ENCODE data around the gene ENDOV.

ENDOV gene

DNA sequence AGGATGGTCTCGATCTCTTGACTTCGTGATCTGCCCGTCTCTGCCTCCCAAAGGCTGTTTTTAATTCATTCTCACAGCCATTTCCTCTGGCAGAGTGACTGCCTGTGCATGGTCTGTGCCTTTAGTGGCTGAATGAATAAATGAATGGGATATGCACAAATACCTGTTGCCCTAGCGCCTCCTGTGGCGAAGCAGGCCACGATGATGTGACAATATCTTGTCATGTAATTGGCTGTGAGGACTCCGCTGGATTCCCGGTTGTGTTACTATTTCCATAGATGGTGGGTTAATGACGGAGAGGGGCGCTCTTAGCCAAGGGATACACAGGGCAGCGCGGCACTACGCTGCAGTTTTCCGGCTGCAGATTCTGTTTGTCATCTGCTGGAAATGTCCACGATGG, 26.8 kb upstream of the ENDOV start:
- Histone ChIP-seq H4K91ac (ENCODE audit: low read length) (no peak overlapping the region), H3K18ac (ENCODE audit: low read depth in 1 of 2, low read length in 2 of 2) (no peak overlapping the region), H2BK5ac (ENCODE audit: low read depth, low read length, poor library complexity, severe bottlenecking) (no peak overlapping the region), H2BK120ac (ENCODE audit: low read depth, low read length) (no peak overlapping the region), H3K79me1 (replicated peaks; ENCODE audit: low read length, poor library complexity, severe bottlenecking) (peaks cover 12% of the 10 kb centered on the region), H3K14ac (ENCODE audit: low read length in 2 of 2) (no peak overlapping the region), H3K4ac (ENCODE audit: low read depth in 1 of 2, low read length in 2 of 2) (no peak overlapping the region), H3K36me3 (ENCODE audit: control insufficient read depth in 1 of 2, insufficient read depth in 2 of 2, low read depth in 1 of 2, low read length in 2 of 2) (peaks cover 78 to 97% of the 10 kb centered on the region in 2 experiments), H3K4me3 (ENCODE audit: insufficient read depth in 1 of 2, low read depth in 1 of 2, low read length in 2 of 2) (no peak overlapping the region), H3K27me3 (ENCODE audit: control insufficient read depth in 1 of 2, insufficient read depth in 1 of 2, low read length in 2 of 2) (no peaks in the 10 kb centered on the region), H2BK15ac (ENCODE audit: low read depth, poor library complexity, severe bottlenecking) (no peak overlapping the region), H2AFZ (ENCODE audit: low read depth, low read length) (no peak overlapping the region), H3K4me2 (ENCODE audit: low read length, poor library complexity, severe bottlenecking) (no peak overlapping the region), H3K4me1 (ENCODE audit: control insufficient read depth, insufficient read depth, low read depth, low read length) (no peaks in the 10 kb centered on the region), H3K23ac (ENCODE audit: low read length in 2 of 2) (no peak overlapping the region), H3K9ac (ENCODE audit: low read length) (no peak overlapping the region), H3K27ac (ENCODE audit: low read length, poor library complexity, severe bottlenecking) (no peak overlapping the region), H4K8ac (ENCODE audit: low read length) (no peak overlapping the region), H2BK12ac (ENCODE audit: low read length in 2 of 2) (no peak overlapping the region), H2AK5ac (ENCODE audit: low read length, severe bottlenecking) (no peak overlapping the region), H3K9me3 (ENCODE audit: control insufficient read depth, low read length) (no peaks in the 10 kb centered on the region)
- 98% methylated on average over 15 of the region's 15 CpGs for WGBS
- DNase-seq = no peak

DNA sequence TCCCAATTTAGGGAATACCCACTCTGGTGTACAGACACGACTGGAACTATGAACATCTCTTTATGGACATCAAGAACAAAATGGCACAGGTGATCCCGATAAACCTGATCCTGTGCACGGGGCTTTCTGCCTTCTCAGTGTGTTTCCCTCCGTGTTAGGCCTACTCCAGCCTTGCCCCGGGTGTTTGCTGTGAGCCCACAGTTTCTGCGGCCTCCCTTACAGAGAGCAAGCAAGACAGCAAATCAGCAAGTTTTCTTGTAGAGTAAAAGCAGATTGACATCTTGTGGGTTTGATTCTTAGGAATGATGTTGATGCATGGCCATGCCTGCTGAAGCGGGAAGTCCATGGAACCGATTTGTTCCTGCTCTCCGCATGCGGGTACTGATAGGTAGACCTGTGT, 26.4 kb upstream of the ENDOV start:
- no peaks in the 10 kb centered on the region for H3K27me3 ChIP-seq (ENCODE audit: control insufficient read depth in 1 of 2, insufficient read depth in 1 of 2, low read length in 2 of 2)
- no peak for DNase-seq
- no peak overlapping the region for H3K9ac ChIP-seq (ENCODE audit: low read length)
- no peak overlapping the region for H3K18ac ChIP-seq (ENCODE audit: low read depth in 1 of 2, low read length in 2 of 2)
- H3K4me2 ChIP-seq (ENCODE audit: low read length, poor library complexity, severe bottlenecking) = no peak overlapping the region
- no peak overlapping the region for H3K23ac ChIP-seq (ENCODE audit: low read length in 2 of 2)
- no peak overlapping the region for H2BK120ac ChIP-seq (ENCODE audit: low read depth, low read length)
- H2BK5ac ChIP-seq (ENCODE audit: low read depth, low read length, poor library complexity, severe bottlenecking) = no peak overlapping the region
- H2BK15ac ChIP-seq (ENCODE audit: low read depth, poor library complexity, severe bottlenecking) = no peak overlapping the region
- no peak overlapping the region for H3K4me3 ChIP-seq (ENCODE audit: insufficient read depth in 1 of 2, low read depth in 1 of 2, low read length in 2 of 2)
- no peak overlapping the region for H3K4ac ChIP-seq (ENCODE audit: low read depth in 1 of 2, low read length in 2 of 2)
- H3K14ac ChIP-seq (ENCODE audit: low read length in 2 of 2) = no peak overlapping the region
- H3K9me3 ChIP-seq (ENCODE audit: control insufficient read depth, low read length) = no peaks in the 10 kb centered on the region
- H3K27ac ChIP-seq (ENCODE audit: low read length, poor library complexity, severe bottlenecking) = no peak overlapping the region
- H2BK12ac ChIP-seq (ENCODE audit: low read length in 2 of 2) = no peak overlapping the region
- no peak overlapping the region for H2AFZ ChIP-seq (ENCODE audit: low read depth, low read length)
- H3K36me3 ChIP-seq (ENCODE audit: control insufficient read depth in 1 of 2, insufficient read depth in 2 of 2, low read depth in 1 of 2, low read length in 2 of 2) = peaks cover 81 to 97% of the 10 kb centered on the region in 2 experiments
- no peak overlapping the region for H4K8ac ChIP-seq (ENCODE audit: low read length)
- peaks cover 12% of the 10 kb centered on the region for H3K79me1 ChIP-seq (replicated peaks; ENCODE audit: low read length, poor library complexity, severe bottlenecking)
- no peak overlapping the region for H4K91ac ChIP-seq (ENCODE audit: low read length)
- no peaks in the 10 kb centered on the region for H3K4me1 ChIP-seq (ENCODE audit: control insufficient read depth, insufficient read depth, low read depth, low read length)
- H2AK5ac ChIP-seq (ENCODE audit: low read length, severe bottlenecking) = no peak overlapping the region
- WGBS = 97% methylated on average over 10 of the region's 10 CpGs

DNA sequence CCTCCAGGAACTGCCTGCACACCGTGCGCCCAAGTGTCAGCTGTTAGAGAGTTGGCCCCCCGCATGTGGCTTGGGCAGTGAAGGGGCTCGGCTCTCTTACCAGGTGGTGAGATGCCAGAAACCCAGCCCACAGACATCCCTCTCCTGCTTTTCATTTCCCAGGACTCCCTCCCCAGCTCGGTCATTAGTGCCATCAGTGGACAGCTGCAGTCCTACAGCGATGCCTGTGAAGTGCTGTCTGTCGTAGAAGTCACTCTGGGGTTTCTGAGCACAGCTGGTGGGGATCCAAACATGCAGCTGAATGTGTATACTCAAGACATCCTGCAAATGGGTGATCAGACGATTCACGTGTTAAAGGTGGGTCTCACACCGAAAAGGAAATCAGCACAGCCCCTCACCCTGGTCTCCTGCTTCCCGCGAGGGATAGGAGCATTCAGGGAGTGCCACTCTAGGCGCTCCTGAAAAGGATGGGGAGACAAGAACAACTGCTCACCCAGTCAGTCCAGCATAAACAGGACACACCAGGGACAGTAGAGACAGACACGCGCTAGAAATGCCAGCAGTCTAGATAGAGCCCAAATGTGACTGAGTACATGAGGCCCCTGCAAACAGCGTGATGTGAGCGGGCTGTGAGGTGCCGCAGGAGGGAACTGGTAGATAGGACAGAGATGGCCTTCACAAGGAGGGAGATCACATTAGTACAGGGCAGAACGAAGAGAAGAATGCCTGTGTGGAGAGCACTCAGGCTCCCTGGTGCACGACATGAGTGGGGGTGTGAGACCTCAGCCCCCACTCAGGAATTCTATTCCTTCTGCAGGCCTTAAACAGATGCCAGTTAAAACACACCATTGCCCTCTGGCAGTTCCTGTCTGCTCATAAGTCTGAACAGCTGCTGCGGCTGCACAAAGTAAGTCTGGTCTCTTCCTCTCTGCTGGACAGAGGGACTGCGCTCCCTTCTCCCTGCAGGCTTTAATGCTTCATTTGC, 25.7 kb upstream of the ENDOV start:
- Histone ChIP-seq H2AFZ (ENCODE audit: low read depth, low read length) (no peak overlapping the region), H3K27me3 (ENCODE audit: control insufficient read depth in 1 of 2, insufficient read depth in 1 of 2, low read length in 2 of 2) (no peaks in the 10 kb centered on the region)
- 96% methylated on average over 22 of the region's 22 CpGs for WGBS

DNA sequence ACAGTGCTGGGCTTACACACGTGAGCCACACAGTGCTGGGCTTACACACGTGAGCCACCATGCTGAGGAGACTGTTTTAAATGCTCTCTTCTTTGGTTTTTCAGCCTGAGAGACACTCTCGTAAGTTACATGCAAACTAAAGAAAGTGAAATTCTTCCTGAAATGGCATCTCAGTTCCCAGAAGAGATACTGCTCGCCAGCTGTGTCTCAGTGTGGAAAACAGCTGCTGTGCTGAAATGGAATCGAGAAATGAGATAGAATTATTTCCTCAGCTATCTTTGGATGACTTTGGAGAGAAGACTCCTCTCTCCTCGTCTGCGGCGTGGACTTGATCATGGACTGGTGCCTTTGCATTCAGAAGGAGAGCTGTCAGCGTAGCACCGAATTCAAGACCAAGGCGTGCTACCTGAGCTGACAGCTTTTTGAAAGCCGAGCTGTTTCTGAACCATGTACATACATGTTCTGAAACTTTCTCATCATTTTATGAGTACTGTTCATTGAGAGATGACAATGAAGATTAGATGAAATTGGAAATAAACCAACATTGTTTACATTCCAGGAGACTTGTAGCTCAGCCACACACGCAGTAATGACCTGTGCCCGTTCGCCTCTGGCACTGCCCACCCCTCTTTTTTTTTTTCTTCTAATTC, 21.6 kb upstream of the ENDOV start:
- Histone ChIP-seq H3K4me2 (ENCODE audit: low read length, poor library complexity, severe bottlenecking) (no peak overlapping the region), H2BK120ac (ENCODE audit: low read depth, low read length) (no peak overlapping the region), H3K27ac (ENCODE audit: low read length, poor library complexity, severe bottlenecking) (no peak overlapping the region), H3K23ac (ENCODE audit: low read length in 2 of 2) (no peak overlapping the region), H2BK12ac (ENCODE audit: low read length in 2 of 2) (no peak overlapping the region), H2AK5ac (ENCODE audit: low read length, severe bottlenecking) (no peak overlapping the region), H3K4ac (ENCODE audit: low read depth in 1 of 2, low read length in 2 of 2) (no peak overlapping the region), H3K9ac (ENCODE audit: low read length) (no peak overlapping the region), H2BK5ac (ENCODE audit: low read depth, low read length, poor library complexity, severe bottlenecking) (no peak overlapping the region), H4K91ac (ENCODE audit: low read length) (no peak overlapping the region), H3K36me3 (ENCODE audit: control insufficient read depth in 1 of 2, insufficient read depth in 2 of 2, low read depth in 1 of 2, low read length in 2 of 2) (peaks cover 49 to 75% of the 10 kb centered on the region in 2 experiments), H3K18ac (ENCODE audit: low read depth in 1 of 2, low read length in 2 of 2) (no peak overlapping the region), H3K14ac (ENCODE audit: low read length in 2 of 2) (no peak overlapping the region), H3K4me3 (ENCODE audit: insufficient read depth in 1 of 2, low read depth in 1 of 2, low read length in 2 of 2) (no peak overlapping the region), H3K79me1 (replicated peaks; ENCODE audit: low read length, poor library complexity, severe bottlenecking) (peaks cover 11% of the 10 kb centered on the region), H2AFZ (ENCODE audit: low read depth, low read length) (no peak overlapping the region), H3K4me1 (ENCODE audit: control insufficient read depth, insufficient read depth, low read depth, low read length) (no peaks in the 10 kb centered on the region), H3K9me3 (ENCODE audit: control insufficient read depth, low read length) (no peaks in the 10 kb centered on the region), H4K8ac (ENCODE audit: low read length) (no peak overlapping the region), H3K27me3 (ENCODE audit: control insufficient read depth in 1 of 2, insufficient read depth in 1 of 2, low read length in 2 of 2) (no peaks in the 10 kb centered on the region), H2BK15ac (ENCODE audit: low read depth, poor library complexity, severe bottlenecking) (no peak overlapping the region)
- DNase-seq = no peak
- WGBS = 95% methylated on average over 15 of the region's 15 CpGs

More for the DNA sequence above, 25.7 kb upstream of the ENDOV start:
- no peak overlapping the region for H3K23ac ChIP-seq (ENCODE audit: low read length in 2 of 2)
- H3K4ac ChIP-seq (ENCODE audit: low read depth in 1 of 2, low read length in 2 of 2) = no peak overlapping the region
- no peak overlapping the region for H4K91ac ChIP-seq (ENCODE audit: low read length)
- DNase-seq = no peak
- no peak overlapping the region for H3K14ac ChIP-seq (ENCODE audit: low read length in 2 of 2)
- no peak overlapping the region for H2BK12ac ChIP-seq (ENCODE audit: low read length in 2 of 2)
- no peak overlapping the region for H4K8ac ChIP-seq (ENCODE audit: low read length)
- no peak overlapping the region for H3K4me2 ChIP-seq (ENCODE audit: low read length, poor library complexity, severe bottlenecking)
- peaks cover 75 to 97% of the 10 kb centered on the region in 2 experiments for H3K36me3 ChIP-seq (ENCODE audit: control insufficient read depth in 1 of 2, insufficient read depth in 2 of 2, low read depth in 1 of 2, low read length in 2 of 2)
- peaks cover 12% of the 10 kb centered on the region for H3K79me1 ChIP-seq (replicated peaks; ENCODE audit: low read length, poor library complexity, severe bottlenecking)
- no peak overlapping the region for H3K18ac ChIP-seq (ENCODE audit: low read depth in 1 of 2, low read length in 2 of 2)
- H3K9ac ChIP-seq (ENCODE audit: low read length) = no peak overlapping the region
- no peak overlapping the region for H3K4me3 ChIP-seq (ENCODE audit: insufficient read depth in 1 of 2, low read depth in 1 of 2, low read length in 2 of 2)
- H2AK5ac ChIP-seq (ENCODE audit: low read length, severe bottlenecking) = no peak overlapping the region
- H3K9me3 ChIP-seq (ENCODE audit: control insufficient read depth, low read length) = no peaks in the 10 kb centered on the region
- H2BK120ac ChIP-seq (ENCODE audit: low read depth, low read length) = no peak overlapping the region
- H2BK15ac ChIP-seq (ENCODE audit: low read depth, poor library complexity, severe bottlenecking) = no peak overlapping the region
- H3K4me1 ChIP-seq (ENCODE audit: control insufficient read depth, insufficient read depth, low read depth, low read length) = no peaks in the 10 kb centered on the region
- H2BK5ac ChIP-seq (ENCODE audit: low read depth, low read length, poor library complexity, severe bottlenecking) = no peak overlapping the region
- no peak overlapping the region for H3K27ac ChIP-seq (ENCODE audit: low read length, poor library complexity, severe bottlenecking)
